AG04449 (cell line): ENCODE measurements around the gene HLA-DRB1.
"Not testable (repeated sequence)": the region's sequence is repeated elsewhere in the genome, so short reads cannot be mapped to it uniquely, and the experiment has no call there.

Experiments
- CTCF ChIA-PET: fragments of 350-600 bp; formaldehyde crosslinking; extraction: SDS; loops from one replicate; lab custom pipeline; 2021; ENCODE audit warnings: antibody characterized with exemption; lab: Yijun Ruan, JAX
- POLR2A ChIA-PET: fragments of 400-600, 350-600 bp; formaldehyde crosslinking; extraction: SDS; loops from one replicate; lab custom pipeline; 2020; ENCODE audit warnings: antibody characterized with exemption, inconsistent platforms; lab: Yijun Ruan, JAX
- DNase-seq: peaks from one replicate; pipeline ENCODE4 v3.0.0-alpha.2; 2010; ENCODE audit warnings: low read depth, low spot score
- H3K4me3 ChIP-seq: 2 replicates; pipeline ENCODE4 v1.5.1; 2011; ENCODE audit warnings: low read depth, mild to moderate bottlenecking, control low read depth, low read length
- TF ChIP-seq, protein P1 (sequence below): IDR thresholded peaks from one replicate; pipeline ENCODE4 v1.5.1; 2011; ENCODE audit warnings: mild to moderate bottlenecking, moderate library complexity, low read length, control low read depth, inconsistent platforms; ENCODE audit not compliant: insufficient read depth; ENCODE audit errors: missing control alignments

Gene HLA-DRB1

DNA sequence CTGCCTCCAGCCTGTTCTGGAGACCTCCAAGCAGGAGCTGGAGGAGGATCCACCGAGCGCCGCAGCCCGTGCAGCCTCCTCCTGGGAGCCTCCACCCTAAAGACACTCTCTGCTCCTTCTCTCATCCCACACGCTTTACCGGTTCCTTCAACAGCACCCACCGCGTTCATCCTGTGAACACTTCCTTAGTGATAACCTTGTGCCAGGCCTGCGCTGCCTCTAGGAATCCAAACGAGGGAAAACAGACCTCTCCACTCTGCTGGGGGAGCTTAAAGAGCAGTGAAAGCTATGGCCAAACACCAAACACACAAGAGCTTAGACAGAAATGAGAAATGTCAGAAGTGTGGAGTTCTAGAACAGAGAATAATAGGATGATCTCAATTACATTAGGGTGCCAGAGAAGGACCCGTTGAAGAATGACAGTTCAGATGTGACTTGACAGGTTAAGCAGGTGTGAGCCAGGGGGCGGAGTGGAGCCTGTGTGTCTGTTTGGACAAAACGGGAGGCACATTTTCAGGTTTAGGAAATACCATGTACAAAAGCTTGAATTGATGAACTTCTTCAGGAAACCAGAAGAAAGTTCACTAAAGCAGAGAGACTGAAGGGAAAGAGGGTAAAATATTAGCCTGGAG is 31.1 kb downstream of the HLA-DRB1 start:
- ChIA-PET POLR2A (no interaction called here), CTCF (no interaction called here)
- no peak overlapping the region for H3K4me3 ChIP-seq
- TF ChIP-seq, protein P1, sequence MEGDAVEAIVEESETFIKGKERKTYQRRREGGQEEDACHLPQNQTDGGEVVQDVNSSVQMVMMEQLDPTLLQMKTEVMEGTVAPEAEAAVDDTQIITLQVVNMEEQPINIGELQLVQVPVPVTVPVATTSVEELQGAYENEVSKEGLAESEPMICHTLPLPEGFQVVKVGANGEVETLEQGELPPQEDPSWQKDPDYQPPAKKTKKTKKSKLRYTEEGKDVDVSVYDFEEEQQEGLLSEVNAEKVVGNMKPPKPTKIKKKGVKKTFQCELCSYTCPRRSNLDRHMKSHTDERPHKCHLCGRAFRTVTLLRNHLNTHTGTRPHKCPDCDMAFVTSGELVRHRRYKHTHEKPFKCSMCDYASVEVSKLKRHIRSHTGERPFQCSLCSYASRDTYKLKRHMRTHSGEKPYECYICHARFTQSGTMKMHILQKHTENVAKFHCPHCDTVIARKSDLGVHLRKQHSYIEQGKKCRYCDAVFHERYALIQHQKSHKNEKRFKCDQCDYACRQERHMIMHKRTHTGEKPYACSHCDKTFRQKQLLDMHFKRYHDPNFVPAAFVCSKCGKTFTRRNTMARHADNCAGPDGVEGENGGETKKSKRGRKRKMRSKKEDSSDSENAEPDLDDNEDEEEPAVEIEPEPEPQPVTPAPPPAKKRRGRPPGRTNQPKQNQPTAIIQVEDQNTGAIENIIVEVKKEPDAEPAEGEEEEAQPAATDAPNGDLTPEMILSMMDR, result no peak
- DNase-seq, result no peak

DNA sequence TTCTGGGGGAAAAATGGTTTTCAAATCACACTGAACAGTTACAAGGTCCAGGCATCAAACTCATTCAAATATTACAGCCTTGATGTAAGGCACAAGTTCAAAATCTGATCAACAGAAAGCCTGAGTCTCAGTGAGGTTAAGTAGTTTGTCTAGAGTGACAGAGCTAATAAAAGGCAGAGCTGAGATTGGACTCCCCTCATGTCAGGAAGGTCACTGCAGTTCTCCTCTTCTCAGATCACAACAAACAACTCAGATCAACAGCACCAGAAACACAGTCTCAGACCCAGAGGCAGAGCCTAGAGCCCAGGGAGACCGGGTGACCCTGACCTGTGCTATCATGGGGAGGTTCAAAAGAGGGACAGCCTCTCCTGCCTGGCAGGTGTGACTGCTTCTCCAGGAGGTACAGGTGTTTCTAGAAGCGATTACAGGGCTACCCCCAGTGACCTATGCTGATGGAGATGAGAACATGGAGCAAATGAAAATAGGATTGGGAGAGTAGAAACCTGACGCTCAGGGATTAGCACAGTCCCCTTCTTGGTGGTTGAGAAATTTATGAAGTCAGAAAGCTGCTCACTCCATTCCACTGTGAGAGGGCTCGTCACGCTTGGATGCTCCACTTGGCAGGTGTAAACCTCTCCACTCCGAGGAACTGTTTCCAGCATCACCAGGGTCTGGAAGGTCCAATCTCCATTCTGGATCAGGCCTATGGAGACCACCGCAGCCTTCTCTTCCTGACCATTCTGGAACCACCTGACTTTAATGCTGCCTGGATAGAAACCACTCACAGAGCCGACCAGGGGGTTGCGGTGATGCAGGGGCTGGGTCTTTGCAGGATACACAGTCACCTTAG is 35.3 kb downstream of the HLA-DRB1 start:
- DNase-seq, result no peak
- POLR2A ChIA-PET, result no interaction called here
- CTCF ChIA-PET, result no interaction called here

DNA sequence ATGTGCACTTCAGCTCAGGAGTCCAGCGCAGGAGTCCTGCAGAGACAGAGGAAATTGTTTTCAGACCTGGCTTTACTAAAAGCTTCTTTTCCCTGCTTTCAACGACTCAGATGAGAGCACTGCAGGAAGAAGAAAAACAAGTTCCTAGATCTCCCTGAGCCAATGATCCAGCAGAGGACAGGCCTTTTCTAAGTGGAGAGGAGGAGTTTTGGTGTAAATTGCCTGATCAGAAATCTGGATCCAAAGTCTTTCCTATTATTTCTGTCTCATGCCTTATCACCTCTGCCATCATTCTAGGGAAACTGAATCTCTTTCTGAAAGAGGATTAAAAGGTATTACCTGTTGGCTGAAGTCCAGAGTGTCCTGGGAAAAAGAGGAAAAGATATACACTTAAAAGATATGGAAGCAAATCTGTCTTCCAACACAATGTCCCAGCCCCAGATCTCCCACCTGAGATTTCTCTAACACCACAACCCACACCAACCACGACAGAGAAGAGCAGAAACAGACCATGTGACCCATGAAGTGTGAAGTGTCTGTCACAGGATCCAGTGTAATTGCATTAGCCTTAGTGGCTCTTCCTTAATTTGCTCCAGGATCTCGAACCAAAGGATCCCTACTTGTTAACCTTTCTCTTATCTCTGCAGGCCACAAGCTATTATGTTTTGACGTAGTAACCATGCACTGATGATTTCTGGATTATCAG is 36.5 kb downstream of the HLA-DRB1 start:
- no peak for DNase-seq
- TF ChIP-seq, protein P1, result no peak
- POLR2A ChIA-PET, result no interaction called here
- CTCF ChIA-PET, result no interaction called here
- H3K4me3 ChIP-seq, result no peak overlapping the region

More for the DNA sequence above, 35.3 kb downstream of the HLA-DRB1 start:
- TF ChIP-seq, protein P1, result no peak
- no peak overlapping the region for H3K4me3 ChIP-seq

DNA sequence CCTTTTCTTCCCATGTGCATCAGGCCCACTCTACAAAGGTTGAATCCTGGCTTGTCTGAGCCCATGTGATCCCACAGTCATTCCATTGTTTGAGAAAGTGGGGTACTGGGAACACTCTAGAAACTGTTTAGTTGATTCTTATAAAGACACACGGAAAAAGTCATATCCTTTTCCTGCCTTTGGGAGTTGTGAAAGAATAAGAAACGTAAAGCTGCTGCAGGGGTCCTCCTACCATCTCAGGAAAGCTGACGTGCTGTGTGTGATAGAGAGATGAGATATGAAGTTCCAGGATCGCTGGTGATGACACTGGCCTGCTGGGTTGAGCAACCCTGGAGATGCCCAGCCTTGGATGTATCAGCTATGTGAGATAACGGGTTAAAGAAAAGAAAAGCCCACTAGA is 38.2 kb downstream of the HLA-DRB1 start:
- ChIA-PET CTCF (no interaction called here), POLR2A (no interaction called here)
- TF ChIP-seq, protein P1, result no peak
- no peak overlapping the region for H3K4me3 ChIP-seq
- no peak for DNase-seq

DNA sequence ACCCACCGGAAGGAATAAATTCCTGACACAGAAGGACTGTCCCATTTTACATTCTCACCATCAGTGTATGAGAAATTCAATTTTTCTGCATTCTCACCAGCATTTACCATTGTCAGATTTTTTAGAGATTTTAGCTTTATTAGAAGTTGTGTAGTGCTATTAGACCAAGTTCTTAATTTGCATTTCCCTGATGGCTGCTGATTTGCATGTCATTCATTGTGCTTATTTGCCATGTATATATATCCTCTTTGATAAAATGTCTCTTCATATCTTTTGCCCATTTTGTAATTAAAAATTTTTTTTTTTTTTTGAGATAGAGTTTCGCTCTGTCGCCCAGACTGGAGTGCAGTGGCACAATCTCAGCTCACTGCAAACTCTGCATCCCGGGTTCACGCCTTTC is 49.8 kb downstream of the HLA-DRB1 start:
- CTCF ChIA-PET, result no interaction called here
- H3K4me3 ChIP-seq, result no peak overlapping the region
- DNase-seq, result no peak
- POLR2A ChIA-PET, result no interaction called here
- TF ChIP-seq, protein P1, result no peak

DNA sequence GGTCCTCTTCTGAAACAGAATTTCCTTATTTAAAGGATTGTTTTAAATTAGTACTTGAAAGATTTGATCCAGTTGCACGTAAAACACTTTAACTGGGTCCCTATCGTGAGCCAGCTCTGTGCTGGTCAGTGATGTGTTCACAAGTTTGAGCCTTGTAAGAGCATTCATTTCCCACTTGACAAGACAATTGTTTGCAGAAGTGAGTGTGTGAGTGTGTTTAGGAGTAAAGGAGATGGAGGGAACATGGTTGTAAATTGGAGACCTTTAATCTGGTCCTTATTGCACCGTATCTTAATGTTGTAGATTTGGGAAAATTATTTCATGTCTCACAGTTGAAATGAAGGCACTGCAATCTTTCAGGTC is 59.2 kb downstream of the HLA-DRB1 start:
- H3K4me3 ChIP-seq, DNase-seq, CTCF ChIA-PET, POLR2A ChIA-PET: not testable (repeated sequence)
